Stomach smooth muscle (tissue), 2 donors: ENCODE results near the gene MPRIP.
"Not testable (repeated sequence)": the region's sequence is repeated elsewhere in the genome, so short reads cannot be mapped to it uniquely, and the experiment has no call there.

Source experiments
- H3K27ac ChIP-seq: one replicate; pipeline ENCODE4 v1.7.0; 2013; ENCODE audit warnings: mild to moderate bottlenecking, low read length, inconsistent platforms
- H3K27me3 ChIP-seq, 2 donors: one replicate each; pipeline ENCODE4 v1.7.0; 2013; ENCODE audit warnings: low read length in 2 of 2; ENCODE audit not compliant: insufficient read depth in 2 of 2, control insufficient read depth in 1 of 2
- H3K36me3 ChIP-seq, 2 donors: one replicate each; pipeline ENCODE4 v1.7.0; 2013; ENCODE audit warnings: low read length in 2 of 2; ENCODE audit not compliant: control insufficient read depth in 2 of 2, insufficient read depth in 2 of 2
- H3K4me1 ChIP-seq: one replicate; pipeline ENCODE4 v1.7.0; 2013; ENCODE audit warnings: low read length; ENCODE audit not compliant: control insufficient read depth, insufficient read depth
- H3K4me3 ChIP-seq, 2 donors: one replicate each; pipeline ENCODE4 v1.7.0; 2013; ENCODE audit warnings: low read length in 2 of 2
- H3K9ac ChIP-seq, 2 donors: one replicate each; pipeline ENCODE4 v1.7.0; 2013; ENCODE audit warnings: low read length in 2 of 2, mild to moderate bottlenecking in 1 of 2
- H3K9me3 ChIP-seq, 2 donors: one replicate each; pipeline ENCODE4 v1.7.0; 2013; ENCODE audit warnings: low read length in 2 of 2; ENCODE audit not compliant: control insufficient read depth in 2 of 2
- donor health status: healthy.
- donor health status: Pancreatic carcinoma.

Gene MPRIP

GRCh38 chr17:17151962-17152361 lies 109.7 kb downstream of the MPRIP start:
- H3K4me1 ChIP-seq = peaks cover 13% of the 10 kb centered on the region
- H3K27me3 ChIP-seq = no peaks in the 10 kb centered on the region
- H3K36me3 ChIP-seq = peaks cover 26 to 61% of the 10 kb centered on the region in 2 donors
- H3K9me3 ChIP-seq = no peaks in the 10 kb centered on the region
- H3K4me3 ChIP-seq = peak overlapping the region in 1 of 2 donors; percentile 15
- peak overlapping the region; percentile 80 for H3K27ac ChIP-seq
- H3K9ac ChIP-seq = no peak overlapping the region

DNA sequence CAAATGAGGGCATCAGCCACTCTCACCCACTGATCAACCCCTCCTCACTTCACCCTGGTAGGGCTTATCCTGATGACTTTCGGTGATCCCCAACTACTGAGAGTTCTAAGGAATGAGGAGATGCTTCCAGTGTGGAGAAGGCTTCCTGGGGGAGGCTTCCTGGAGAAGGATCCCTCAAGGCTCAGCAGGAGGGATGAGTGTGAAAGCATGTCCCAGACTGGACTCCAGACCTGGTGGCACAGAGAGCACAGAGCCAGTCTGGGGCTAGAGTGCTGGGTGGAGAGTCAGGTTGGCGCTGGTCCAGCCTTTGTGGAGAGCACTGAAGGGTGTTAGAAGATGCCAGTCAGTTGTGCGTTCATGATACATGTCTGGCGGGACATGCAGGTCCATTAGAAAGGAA lies 110.1 kb downstream of the MPRIP start:
- peaks cover 13% of the 10 kb centered on the region for H3K4me1 ChIP-seq
- H3K27ac ChIP-seq = peak overlapping the region; percentile 80
- H3K9ac ChIP-seq = peak overlapping the region in 1 of 2 donors; percentile 47
- no peaks in the 10 kb centered on the region for H3K27me3 ChIP-seq
- H3K4me3 ChIP-seq = no peak overlapping the region
- no peaks in the 10 kb centered on the region for H3K9me3 ChIP-seq
- peaks cover 26 to 59% of the 10 kb centered on the region in 2 donors for H3K36me3 ChIP-seq

DNA sequence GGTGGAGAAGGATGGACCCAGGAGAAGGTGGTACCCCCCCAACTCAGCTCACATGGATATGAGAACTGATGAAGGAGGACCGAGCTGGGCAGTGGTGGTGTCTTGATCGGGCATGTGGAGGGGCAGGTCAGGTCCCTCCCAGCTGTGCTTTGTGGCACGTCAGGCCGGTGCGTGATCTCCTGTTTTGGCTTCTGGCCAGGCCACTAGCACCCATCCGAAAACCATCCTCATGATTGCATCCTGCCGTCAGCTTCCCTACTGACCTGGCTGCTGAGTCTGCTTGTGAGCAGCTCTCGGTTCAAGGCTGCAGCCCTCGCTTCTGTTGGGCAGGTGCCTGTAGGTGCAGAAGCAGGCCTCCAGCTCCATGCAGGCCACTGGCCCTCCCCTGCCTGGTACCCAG lies 110.8 kb downstream of the MPRIP start:
- H3K4me1 ChIP-seq = peaks cover 13% of the 10 kb centered on the region
- H3K9me3 ChIP-seq = no peaks in the 10 kb centered on the region
- no peak overlapping the region for H3K27ac ChIP-seq
- H3K4me3 ChIP-seq = no peak overlapping the region
- H3K9ac ChIP-seq = no peak overlapping the region
- peaks cover 25 to 54% of the 10 kb centered on the region in 2 donors for H3K36me3 ChIP-seq
- no peaks in the 10 kb centered on the region for H3K27me3 ChIP-seq

DNA sequence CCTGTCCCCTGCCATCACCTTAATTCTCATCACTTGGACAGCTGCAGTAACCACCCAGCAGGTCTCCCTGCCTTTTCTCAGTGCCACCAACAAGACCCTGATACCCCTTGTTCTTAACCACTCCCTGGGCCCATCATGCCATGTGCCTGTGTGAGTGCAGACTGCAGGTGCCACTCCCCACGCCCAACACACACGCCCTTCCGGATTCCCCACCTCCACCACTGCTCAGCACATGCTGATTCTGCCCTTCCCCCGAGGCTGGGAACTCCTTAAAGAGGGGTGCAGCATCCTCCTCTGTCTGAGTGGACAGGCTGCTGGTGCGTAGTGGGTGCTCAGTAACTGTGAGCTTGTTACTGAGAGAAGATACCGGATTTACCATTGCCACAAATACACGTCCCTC lies 111.5 kb downstream of the MPRIP start:
- H3K9ac ChIP-seq = no peak overlapping the region
- H3K4me3 ChIP-seq = no peak overlapping the region
- H3K27me3 ChIP-seq = no peaks in the 10 kb centered on the region
- H3K36me3 ChIP-seq = peaks cover 25 to 50% of the 10 kb centered on the region in 2 donors
- H3K27ac ChIP-seq = no peak overlapping the region
- peaks cover 13% of the 10 kb centered on the region for H3K4me1 ChIP-seq
- no peaks in the 10 kb centered on the region for H3K9me3 ChIP-seq

GRCh38 chr17:17154556-17154955 lies 112.3 kb downstream of the MPRIP start:
- no peak overlapping the region for H3K9ac ChIP-seq
- no peak overlapping the region for H3K4me3 ChIP-seq
- no peaks in the 10 kb centered on the region for H3K27me3 ChIP-seq
- H3K9me3 ChIP-seq = no peaks in the 10 kb centered on the region
- peaks cover 29 to 58% of the 10 kb centered on the region in 2 donors for H3K36me3 ChIP-seq
- no peak overlapping the region for H3K27ac ChIP-seq
- H3K4me1 ChIP-seq = peaks cover 13% of the 10 kb centered on the region

DNA sequence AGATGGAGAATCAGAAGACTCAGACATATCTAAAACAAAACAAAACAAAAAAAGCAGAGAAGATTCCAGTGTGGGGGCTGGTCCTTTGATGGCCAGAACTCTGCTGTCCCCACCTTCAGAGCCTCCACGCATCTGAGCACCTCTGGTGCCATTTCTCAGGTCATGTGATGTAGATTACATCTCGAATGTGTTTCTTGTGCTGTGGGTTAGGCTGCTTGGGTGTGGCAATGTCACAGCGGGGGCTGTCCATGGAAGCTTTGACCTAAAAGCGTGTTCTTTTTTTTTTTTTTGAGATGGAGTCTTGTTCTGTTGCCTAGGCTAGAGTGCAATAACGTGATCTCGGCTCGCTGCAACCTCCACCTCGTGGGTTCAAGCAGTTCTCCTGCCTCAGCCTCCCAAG lies 112.7 kb downstream of the MPRIP start:
- H3K27ac ChIP-seq = no peak overlapping the region
- no peaks in the 10 kb centered on the region for H3K27me3 ChIP-seq
- H3K36me3 ChIP-seq = peaks cover 29 to 57% of the 10 kb centered on the region in 2 donors
- no peaks in the 10 kb centered on the region for H3K9me3 ChIP-seq
- no peak overlapping the region for H3K4me3 ChIP-seq
- H3K4me1 ChIP-seq = peaks cover 13% of the 10 kb centered on the region
- H3K9ac ChIP-seq = no peak overlapping the region

- H3K9me3 ChIP-seq = no peaks in the 10 kb centered on the region
- H3K27ac ChIP-seq = no peak overlapping the region
- H3K4me1 ChIP-seq = peaks cover 13% of the 10 kb centered on the region
- H3K4me3 ChIP-seq = no peak overlapping the region
- H3K27me3 ChIP-seq = no peaks in the 10 kb centered on the region
- no peak overlapping the region for H3K9ac ChIP-seq
- peaks cover 32 to 59% of the 10 kb centered on the region in 2 donors for H3K36me3 ChIP-seq
Observed at GRCh38 chr17:17155568-17155967, 113.3 kb downstream of the MPRIP start.

DNA sequence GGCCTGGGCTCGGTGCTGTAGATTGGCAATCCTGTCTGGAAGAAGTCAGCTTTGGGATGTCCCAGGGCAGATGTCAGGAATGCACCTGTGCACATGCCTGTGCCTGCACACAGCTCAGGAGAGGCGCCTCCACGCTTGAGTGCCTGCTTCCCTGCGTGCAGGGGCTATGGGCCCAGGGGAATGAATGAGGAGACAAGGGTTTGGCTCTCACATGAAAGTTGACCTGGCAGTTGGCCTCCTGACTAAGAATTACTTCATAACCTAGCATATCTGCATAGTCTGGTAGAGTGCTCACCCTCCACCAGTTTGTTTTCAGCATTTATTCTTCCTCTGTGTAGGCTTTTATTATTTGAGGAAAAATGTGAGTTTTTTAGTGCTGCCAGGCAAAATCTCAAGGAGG lies 113.8 kb downstream of the MPRIP start:
- no peaks in the 10 kb centered on the region for H3K27me3 ChIP-seq
- H3K4me3 ChIP-seq = no peak overlapping the region
- no peak overlapping the region for H3K27ac ChIP-seq
- H3K9me3 ChIP-seq = no peaks in the 10 kb centered on the region
- H3K4me1 ChIP-seq = peaks cover 13% of the 10 kb centered on the region
- peaks cover 37 to 64% of the 10 kb centered on the region in 2 donors for H3K36me3 ChIP-seq
- H3K9ac ChIP-seq = no peak overlapping the region

DNA sequence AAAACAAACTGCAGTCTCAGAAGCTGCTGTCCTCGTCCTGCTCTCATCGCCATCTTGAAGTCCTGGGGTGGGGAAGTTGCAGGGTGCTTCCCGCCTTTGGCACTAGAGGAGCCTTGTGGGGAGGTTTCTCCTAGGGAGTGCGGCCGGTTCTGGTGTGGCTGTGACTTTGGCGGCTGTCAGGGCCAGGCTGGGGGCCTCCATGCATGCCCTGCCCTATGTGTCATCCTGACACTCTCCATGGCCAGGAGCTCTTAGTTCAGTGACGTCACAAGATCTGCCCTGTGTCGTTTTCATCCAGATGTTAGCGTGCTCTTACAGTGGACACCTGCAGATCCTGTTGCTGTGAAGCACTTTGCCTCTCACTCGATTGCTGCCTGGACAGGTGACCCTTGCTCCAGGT lies 114.3 kb downstream of the MPRIP start:
- Histone ChIP-seq H3K4me3 (no peak overlapping the region), H3K36me3 (peaks cover 38 to 67% of the 10 kb centered on the region in 2 donors), H3K4me1 (peaks cover 11% of the 10 kb centered on the region), H3K9me3 (no peaks in the 10 kb centered on the region), H3K27ac (no peak overlapping the region), H3K9ac (peak overlapping the region in 1 of 2 donors; percentile 21), H3K27me3 (no peaks in the 10 kb centered on the region)

GRCh38 chr17:17157041-17157440 lies 114.8 kb downstream of the MPRIP start:
- H3K27me3 ChIP-seq = no peaks in the 10 kb centered on the region
- H3K4me1 ChIP-seq = peaks cover 6% of the 10 kb centered on the region
- no peaks in the 10 kb centered on the region for H3K9me3 ChIP-seq
- no peak overlapping the region for H3K9ac ChIP-seq
- H3K27ac ChIP-seq = no peak overlapping the region
- H3K36me3 ChIP-seq = peaks cover 43 to 73% of the 10 kb centered on the region in 2 donors
- H3K4me3 ChIP-seq = no peak overlapping the region

DNA sequence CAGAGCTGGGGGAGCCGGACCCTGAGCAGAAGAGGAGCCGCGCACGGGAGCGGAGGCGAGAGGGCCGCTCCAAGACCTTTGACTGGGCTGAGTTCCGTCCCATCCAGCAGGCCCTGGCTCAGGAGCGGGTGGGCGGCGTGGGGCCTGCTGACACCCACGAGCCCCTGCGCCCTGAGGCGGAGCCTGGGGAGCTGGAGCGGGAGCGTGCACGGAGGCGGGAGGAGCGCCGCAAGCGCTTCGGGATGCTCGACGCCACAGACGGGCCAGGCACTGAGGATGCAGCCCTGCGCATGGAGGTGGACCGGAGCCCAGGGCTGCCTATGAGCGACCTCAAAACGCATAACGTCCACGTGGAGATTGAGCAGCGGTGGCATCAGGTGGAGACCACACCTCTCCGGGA lies 116.2 kb downstream of the MPRIP start:
- H3K9me3 ChIP-seq, H3K27ac ChIP-seq, H3K4me1 ChIP-seq, H3K27me3 ChIP-seq, H3K9ac ChIP-seq, H3K4me3 ChIP-seq: not testable (repeated sequence)
- H3K36me3 ChIP-seq = peaks cover 54 to 77% of the 10 kb centered on the region in 2 donors
